Loucy (cell line): ENCODE results near the gene DNAJC5G.

Experiments used
- CTCF ChIP-seq: fragments of 200-600 bp; sonication (generic); conservative IDR thresholded peaks from 2 replicates; pipeline ENCODE4 v1.5.1; 2014; ENCODE audit warnings: mild to moderate bottlenecking, antibody characterized with exemption, low read length
- EZH2phosphoT487 ChIP-seq: fragments of 200-600 bp; IDR thresholded peaks from 2 replicates; pipeline ENCODE4 v1.6.1; 2018; ENCODE audit warnings: antibody characterized with exemption, mild to moderate bottlenecking, moderate library complexity, borderline replicate concordance

GRCh38 chr2:27264753-27265535, 10.3 kb upstream of the DNAJC5G start:
- TF ChIP-seq CTCF (no peak), EZH2phosphoT487 (no peak)
